A549 (cell line): ENCODE data around the gene ARL9. TPM values are rescaled to one million over a fixed set of nuclear protein-coding genes. Genes with fewer than 3 reads are reported as not detected.
A peak's percentile ranks its signal among the peaks of the same experiment; 100 is the strongest.

Experiments used
- ATAC-seq, 2 experiments: fragments of 200-7000 bp in 1 of 2; fragments of >200 bp in 1 of 2; cut with Nextera tagmentation in 1 of 2; cut with Tn5 transposase in 1 of 2; 3 replicates each; pipeline versions ENCODE4 v1.8.0 to v1.9.1; 2018 to 2020; ENCODE audit warnings: mild to moderate bottlenecking in 1 of 2, moderate library complexity in 1 of 2
- CTCF ChIA-PET: fragments of 300-600 bp; sonication (Branson Sonifier 250); formaldehyde crosslinking; extraction: SDS; loops from one replicate; lab custom pipeline; 2021; ENCODE audit warnings: antibody characterized with exemption, inconsistent platforms; lab: Yijun Ruan, JAX
- POLR2A ChIA-PET: fragments of 350-600 bp; formaldehyde crosslinking; extraction: SDS; loops from one replicate; lab custom pipeline; 2021; ENCODE audit warnings: antibody characterized with exemption, inconsistent platforms; lab: Yijun Ruan, JAX
- DNase-seq, 2 experiments: peaks; one replicate each; pipeline versions ENCODE4 v3.0.0 to v3.0.0-alpha.2; 2011 to 2016; ENCODE audit warnings: low read depth in 1 of 2, low spot score in 1 of 2
- FAIRE-seq: peaks from 2 replicates; lab custom pipeline; 2011; peaks lifted over from hg19 to GRCh38; lab: Jason Lieb, UNC
- H3K27ac ChIP-seq, 2 experiments: fragments of >200 bp; sonication (Bioruptor Twin); formaldehyde crosslinking; 3 replicates each; pipeline ENCODE4 v1.5.1; 2016 to 2017
- H3K4me1 ChIP-seq: fragments of >200 bp; sonication (Bioruptor Twin); formaldehyde crosslinking; 3 replicates; pipeline ENCODE4 v1.6.1; 2016
- H3K4me2 ChIP-seq: fragments of >200 bp; sonication (Bioruptor Twin); formaldehyde crosslinking; 3 replicates; pipeline ENCODE4 v1.6.1; 2016
- H3K4me3 ChIP-seq: fragments of >200 bp; sonication (Bioruptor Twin); formaldehyde crosslinking; 3 replicates; pipeline ENCODE4 v1.5.1; 2016
- H3K9me3 ChIP-seq: fragments of >200 bp; sonication (Bioruptor Twin); formaldehyde crosslinking; 3 replicates; pipeline ENCODE4 v1.6.1; 2016
- BCL3 ChIP-seq: fragments of >200 bp; sonication (Bioruptor Twin); formaldehyde crosslinking; IDR thresholded peaks from 3 replicates; pipeline ENCODE4 v1.6.1; 2016
- BHLHE40 ChIP-seq: IDR thresholded peaks from 2 replicates; pipeline ENCODE4 v1.6.1; 2012; ENCODE audit warnings: low read depth, low read length, inconsistent platforms
- E2F6 ChIP-seq: IDR thresholded peaks from 2 replicates; pipeline ENCODE4 v1.6.1; 2012; ENCODE audit warnings: low read depth, borderline replicate concordance
- EHF ChIP-seq: fragments of 250-450 bp; sonication (Bioruptor Pico); IDR thresholded peaks from 2 replicates; pipeline ENCODE4 v1.5.0; 2020; ENCODE audit warnings: mild to moderate bottlenecking
- EHMT2 ChIP-seq: fragments of 200-600 bp; sonication (generic); IDR thresholded peaks from 2 replicates; pipeline ENCODE4 v1.6.1; 2016; ENCODE audit warnings: antibody characterized with exemption, low read depth, mild to moderate bottlenecking, moderate library complexity
- ESRRA ChIP-seq: fragments of 150-350 bp; IDR thresholded peaks from 2 replicates; pipeline ENCODE4 v1.6.1; 2014; ENCODE audit warnings: mild to moderate bottlenecking, low read length, borderline replicate concordance
- GATA3 ChIP-seq: IDR thresholded peaks from 2 replicates; pipeline ENCODE4 v1.6.1; 2012; ENCODE audit warnings: borderline replicate concordance
- HOXA7 ChIP-seq: fragments of 250-450 bp; sonication (Bioruptor Pico); IDR thresholded peaks from 2 replicates; pipeline ENCODE4 v1.5.0; 2020; ENCODE audit warnings: mild to moderate bottlenecking, moderate library complexity
- HOXB13 ChIP-seq: fragments of 250-450 bp; sonication (Bioruptor Pico); IDR thresholded peaks from 2 replicates; pipeline ENCODE4 v1.5.0; 2020; ENCODE audit warnings: low read depth, mild to moderate bottlenecking, moderate library complexity
- JUN ChIP-seq, 2 experiments: fragments of >200 bp; sonication (Bioruptor Twin); formaldehyde crosslinking; IDR thresholded peaks; 2 replicates in 1 of 2; 3 replicates in 1 of 2; pipeline ENCODE4 v1.6.1; 2016 to 2017
- JUNB ChIP-seq: fragments of >200 bp; sonication (Bioruptor Twin); formaldehyde crosslinking; IDR thresholded peaks from 2 replicates; pipeline ENCODE4 v1.6.1; 2016
- KDM1A ChIP-seq: fragments of 200-600 bp; sonication (generic); IDR thresholded peaks from 2 replicates; pipeline ENCODE4 v1.6.1; 2016; ENCODE audit warnings: low read depth, mild to moderate bottlenecking
- MAX ChIP-seq: IDR thresholded peaks from 2 replicates; pipeline ENCODE4 v1.6.1; 2012
- MAZ ChIP-seq: fragments of 150-350 bp; IDR thresholded peaks from 2 replicates; pipeline ENCODE4 v1.6.1; 2014; ENCODE audit warnings: antibody characterized with exemption, low read depth, low read length, borderline replicate concordance
- MYC ChIP-seq: IDR thresholded peaks from 2 replicates; pipeline ENCODE4 v1.6.1; 2012; ENCODE audit warnings: mild to moderate bottlenecking, inconsistent platforms, low read length, improper control_type of control experiment, borderline replicate concordance
- NFE2L2 ChIP-seq: fragments of 150-350 bp; conservative IDR thresholded peaks from 2 replicates; pipeline ENCODE4 v1.6.1; 2014; ENCODE audit warnings: low read length
- NPAS2 ChIP-seq: fragments of 250-450 bp; sonication (Bioruptor Pico); IDR thresholded peaks from 2 replicates; pipeline ENCODE4 v1.8.0; 2022; ENCODE audit warnings: mild to moderate bottlenecking, moderate library complexity, borderline replicate concordance
- POLR2A ChIP-seq: IDR thresholded peaks from 2 replicates; pipeline ENCODE4 v1.6.1; 2012; ENCODE audit warnings: mild to moderate bottlenecking, low read length
- RAD21 ChIP-seq, 2 experiments: fragments of >200 bp in 1 of 2; sonication (Bioruptor Twin) in 1 of 2; formaldehyde crosslinking in 1 of 2; IDR thresholded peaks in 1 of 2; conservative IDR thresholded peaks in 1 of 2; 2 replicates in 1 of 2; 3 replicates in 1 of 2; pipeline ENCODE4 v1.6.1; 2012 to 2018; ENCODE audit warnings: inconsistent platforms in 1 of 2
- RCOR1 ChIP-seq: fragments of 150-350 bp; IDR thresholded peaks from 2 replicates; pipeline ENCODE4 v1.6.1; 2014; ENCODE audit warnings: antibody characterized with exemption, low read length, low read depth
- REST ChIP-seq: fragments of 200-600 bp; sonication (generic); IDR thresholded peaks from 2 replicates; pipeline ENCODE4 v1.6.1; 2016; ENCODE audit warnings: antibody characterized with exemption, mild to moderate bottlenecking, moderate library complexity
- SMC3 ChIP-seq: fragments of >200 bp; sonication (Bioruptor Twin); formaldehyde crosslinking; IDR thresholded peaks from 3 replicates; pipeline ENCODE4 v1.6.1; 2018; ENCODE audit warnings: inconsistent platforms
- TP53 ChIP-seq: fragments of 250-450 bp; sonication (Bioruptor Pico); IDR thresholded peaks from 2 replicates; pipeline ENCODE4 v1.5.0; 2021; ENCODE audit warnings: mild to moderate bottlenecking, moderate library complexity
- USF2 ChIP-seq: fragments of 450-650 bp; IDR thresholded peaks from 2 replicates; pipeline ENCODE4 v1.6.1; 2014; ENCODE audit warnings: antibody characterized with exemption
- WGBS: methylation state at CpG from one replicate; pipeline ENCODE4 v1.1.6; 2017; ENCODE audit errors: missing lambda C conversion rate; 5-methylcytosine and 5-hydroxymethylcytosine counted together
- polyA plus RNA-seq, 4 experiments: library from polyadenylated mRNA; depleted of rRNA in 3 of 4; stranded (reverse); fragments of >200 nt; fragmentation: RNase III in 1 of 4; extraction: RNeasy Plus Mini Kit Qiagen cat#74134 plus additional on column Dnase treatment in 1 of 4; gene quantifications; 2 replicates in 3 of 4; 3 replicates in 1 of 4; pipeline ENCODE4 v1.2.3, GENCODE V29; 2011 to 2017

The ARL9 gene
- polyA plus RNA-seq, 2 of the 4 experiments (the other 2 are of a cell fraction): 0.08 TPM; not detected in 1

- DNase-seq (no peak), ATAC-seq (0 out of 6 replicates have a peak, but pooled peaks of 1 of the 2 experiments have one; percentile 5), FAIRE-seq (no peak)
- H3K4me1 ChIP-seq: peaks cover 27% of the 10 kb centered on the region; the same call in 2 of the 3 replicates
- WGBS: 1% methylated on average over 8 of the region's 8 CpGs
- peak overlapping the region; percentile 88 for H3K4me2 ChIP-seq
- H3K9me3 ChIP-seq: no peaks in the 10 kb centered on the region
- CTCF ChIA-PET: interaction anchor here (1.3 kb wide), 1 partner anchor 78 kb away, joined by 4 read pairs; no protein-coding TSS in a partner anchor
- peak overlapping the region; percentile 98 for H3K4me3 ChIP-seq
- POLR2A ChIA-PET: interaction anchor here (0.9 to 3.7 kb wide), 6 partner anchors 32 to 511 kb away, joined by 3 to 33 read pairs (median 6); partner anchors contain the start of genes AASDH, PAICS and PPAT
- peak overlapping the region; percentile 98 to 100 for H3K27ac ChIP-seq
- TF ChIP-seq TP53 (CRISPR knock-in tag) (no peak), SMC3 (no peak), HOXA7 (CRISPR knock-in tag) (no peak), EHMT2 (no peak), ESRRA (no peak), RAD21 (conservative IDR thresholded peaks at IDR 0.05 in 1 of 2, IDR thresholded peaks at IDR 0.05 in 1 of 2) (no peak), EHF (CRISPR knock-in tag) (no peak), BHLHE40 (no peak), E2F6 (no peak), KDM1A (no peak), USF2 (no peak), NPAS2 (CRISPR knock-in tag) (no peak), RCOR1 (no peak), REST (no peak), GATA3 (no peak), MAX (no peak; the same call in 1 of the 2 replicates), MAZ (no peak)
These were observed 38.7 kb upstream of the ARL9 start for GRCh38 chr4:56466910-56467283.

GRCh38 chr4:56467284-56468096, 38.1 kb upstream of the ARL9 start, which contains the start of gene SRP72:
SRP72 (plus strand) TSS chr4:56467617; CDS start chr4:56467636, 19 bp downstream.
- ATAC-seq (peak; percentile 91 to 94), FAIRE-seq (no peak), DNase-seq (peak; percentile 68 to 84)
- no peaks in the 10 kb centered on the region for H3K9me3 ChIP-seq
- under 1% methylated on average over 22 of the region's 62 CpGs for WGBS
- peak within 1 kb of the TSS; percentile 98 for H3K4me3 ChIP-seq
- ChIA-PET POLR2A (interaction anchor here (0.8 to 3.7 kb wide), 7 partner anchors 9 to 333 kb away, joined by 3 to 33 read pairs (median 6); partner anchors contain the start of genes AASDH, PAICS and PPAT), CTCF (no interaction called here)
- peak within 1 kb of the TSS; percentile 88 for H3K4me2 ChIP-seq
- H3K4me1 ChIP-seq: peaks cover 27% of the 10 kb centered on the region; the same call in 2 of the 3 replicates
- H3K27ac ChIP-seq: peak within 1 kb of the TSS; percentile 98 to 100
- peak; percentile 31; the same call in 1 of the 2 replicates for TF ChIP-seq MYC
- peak; percentile 71; the same call in 2 of the 3 replicates for TF ChIP-seq BCL3
- peak; percentile 42; the same call in 1 of the 2 replicates for TF ChIP-seq GATA3
- TF ChIP-seq REST: no peak
- no peak for TF ChIP-seq E2F6
- peak; percentile 23 to 71; a peak in 2 of 5 replicates for TF ChIP-seq JUN (IDR thresholded peaks at IDR 0.05)
- TF ChIP-seq JUNB: no peak
- no peak for TF ChIP-seq NFE2L2
- peak; percentile 71 for TF ChIP-seq POLR2A
- no peak for TF ChIP-seq HOXB13
